Caki2 (cell line): ENCODE results near the gene TMEM269. TPM values are rescaled to one million over a fixed set of nuclear protein-coding genes. Genes with fewer than 3 reads are reported as not detected.
A peak's percentile ranks its signal among the peaks of the same experiment; 100 is the strongest.
"Not testable (repeated sequence)": the region's sequence is repeated elsewhere in the genome, so short reads cannot be mapped to it uniquely, and the experiment has no call there.

Experiments
- DNase-seq: peaks from one replicate; pipeline ENCODE4 v3.0.0-alpha.2; 2015; ENCODE audit warnings: low read depth
- in situ Hi-C: cut with HindIII; loops from 2 replicates; pipeline ENCODE4 v1.10.0; 2016; ENCODE audit warnings: low sequenced_read_pairs, low pct_unique_long_range_greater_than_20kb, mixed read lengths
- total RNA-seq: library from RNA; depleted of rRNA; stranded (reverse); fragments of >200 nt; shearing (Covaris generic); gene quantifications from 2 replicates; pipeline ENCODE4 v1.2.3, GENCODE V29; 2014; ENCODE audit warnings: low replicate concordance

Gene TMEM269
- total RNA-seq, 1 experiment from 2014 or later, result 0.10 TPM

GRCh38 chr1:42746436-42747105 is 38.2 kb upstream of the TMEM269 start:
- in situ Hi-C loops, result no loop called here
- no peak for DNase-seq

- in situ Hi-C loops, result no loop called here
- no peak for DNase-seq
Measured at GRCh38 chr1:42747125-42747524, 37.7 kb upstream of the TMEM269 start.

- DNase-seq, result no peak
- in situ Hi-C loops, result no loop called here
Measured at GRCh38 chr1:42748021-42748420, 36.8 kb upstream of the TMEM269 start.

GRCh38 chr1:42748461-42749410 is 36.1 kb upstream of the TMEM269 start:
- DNase-seq, result no peak
- in situ Hi-C loops, result no loop called here

- in situ Hi-C loops, result no loop called here
- no peak for DNase-seq
Measured at GRCh38 chr1:42750041-42750440, 34.8 kb upstream of the TMEM269 start.

- in situ Hi-C loops, DNase-seq: not testable (repeated sequence)
Measured at GRCh38 chr1:42751511-42752070, 33.2 kb upstream of the TMEM269 start.

GRCh38 chr1:42752284-42752683 is 32.5 kb upstream of the TMEM269 start:
- in situ Hi-C loops, result no loop called here
- DNase-seq, result no peak

GRCh38 chr1:42753070-42753469 is 31.7 kb upstream of the TMEM269 start:
- in situ Hi-C loops, result no loop called here

GRCh38 chr1:42756956-42757891 is 27.6 kb upstream of the TMEM269 start:
- DNase-seq, result peak; percentile 52
- in situ Hi-C loops, result no loop called here

More at GRCh38 chr1:42753070-42753469, 31.7 kb upstream of the TMEM269 start:
- DNase-seq, result no peak

- no peak for DNase-seq
- in situ Hi-C loops, result no loop called here
Measured at GRCh38 chr1:42757892-42758275, 26.9 kb upstream of the TMEM269 start.

GRCh38 chr1:42758641-42759040 is 26.1 kb upstream of the TMEM269 start:
- in situ Hi-C loops, result no loop called here

GRCh38 chr1:42759114-42759513 is 25.7 kb upstream of the TMEM269 start:
- in situ Hi-C loops, result no loop called here
- DNase-seq, result no peak

More at GRCh38 chr1:42758641-42759040, 26.1 kb upstream of the TMEM269 start:
- DNase-seq, result no peak

- in situ Hi-C loops, result no loop called here
Measured at GRCh38 chr1:42761567-42761966, 23.2 kb upstream of the TMEM269 start.

GRCh38 chr1:42762269-42762668 is 22.5 kb upstream of the TMEM269 start:
- in situ Hi-C loops, result no loop called here
- no peak for DNase-seq

More at GRCh38 chr1:42761567-42761966, 23.2 kb upstream of the TMEM269 start:
- DNase-seq, result no peak

GRCh38 chr1:42765269-42765668 is 19.5 kb upstream of the TMEM269 start:
- in situ Hi-C loops, result no loop called here
- no peak for DNase-seq

GRCh38 chr1:42765832-42766740 is 18.7 kb upstream of the TMEM269 start:
- DNase-seq, result peak; percentile 58
- in situ Hi-C loops, result no loop called here
